Measurements from ENCODE around the gene RPS21. TPM values are rescaled to one million over a fixed set of nuclear protein-coding genes. Genes with fewer than 3 reads are reported as not detected.
A peak's percentile ranks its signal among the peaks of the same experiment; 100 is the strongest.

Gene RPS21
- total and polyA plus RNA-seq, 2 of the 13 experiments (the other 11 are each of a cell fraction or from before 2014, with no cell fraction given), result 2,647 to 11,063 TPM

DNA sequence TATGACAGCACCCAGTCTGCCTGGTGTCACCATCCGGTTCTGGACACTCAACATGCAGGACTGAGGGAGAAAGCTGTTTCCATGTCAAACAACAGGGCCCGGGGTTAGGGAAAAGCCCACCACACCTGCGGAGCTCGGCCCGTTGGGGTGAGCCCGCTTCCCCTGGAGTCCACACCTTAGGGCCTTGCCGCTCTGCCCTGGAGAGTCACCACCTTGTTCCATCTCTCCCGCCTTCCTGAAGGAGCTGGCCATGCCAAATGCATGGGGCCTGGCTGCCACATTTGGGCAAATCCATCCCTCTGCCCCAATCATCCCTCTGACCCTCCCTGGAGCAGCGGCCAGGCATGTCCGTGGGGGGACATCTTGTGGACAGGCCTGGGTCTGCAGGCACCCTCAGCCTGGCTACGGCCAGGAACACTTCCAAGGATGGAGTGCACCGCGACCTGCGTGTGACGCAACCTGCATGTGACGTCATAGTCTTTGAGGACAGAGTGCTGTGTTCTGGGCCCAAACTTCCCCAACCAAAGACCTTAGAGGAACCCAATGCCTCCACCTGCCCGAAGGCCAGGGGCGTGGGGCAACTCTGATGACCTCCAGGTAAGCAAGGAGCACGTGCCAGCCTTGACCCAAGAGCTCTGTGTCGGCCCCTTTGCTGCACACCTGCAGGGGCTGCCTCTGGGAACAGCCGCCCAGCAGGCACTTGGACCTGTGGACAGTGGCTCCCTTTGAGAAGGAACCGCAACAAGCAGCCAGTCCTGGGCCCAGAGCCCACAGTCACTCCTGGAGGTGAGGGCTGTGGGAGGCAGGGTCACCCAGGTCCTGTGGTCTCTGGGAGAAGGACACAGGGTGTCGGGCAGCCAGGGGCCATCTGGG lies 18.4 kb downstream of the RPS21 start (continued):
- TF ChIP-seq, protein P1, sequence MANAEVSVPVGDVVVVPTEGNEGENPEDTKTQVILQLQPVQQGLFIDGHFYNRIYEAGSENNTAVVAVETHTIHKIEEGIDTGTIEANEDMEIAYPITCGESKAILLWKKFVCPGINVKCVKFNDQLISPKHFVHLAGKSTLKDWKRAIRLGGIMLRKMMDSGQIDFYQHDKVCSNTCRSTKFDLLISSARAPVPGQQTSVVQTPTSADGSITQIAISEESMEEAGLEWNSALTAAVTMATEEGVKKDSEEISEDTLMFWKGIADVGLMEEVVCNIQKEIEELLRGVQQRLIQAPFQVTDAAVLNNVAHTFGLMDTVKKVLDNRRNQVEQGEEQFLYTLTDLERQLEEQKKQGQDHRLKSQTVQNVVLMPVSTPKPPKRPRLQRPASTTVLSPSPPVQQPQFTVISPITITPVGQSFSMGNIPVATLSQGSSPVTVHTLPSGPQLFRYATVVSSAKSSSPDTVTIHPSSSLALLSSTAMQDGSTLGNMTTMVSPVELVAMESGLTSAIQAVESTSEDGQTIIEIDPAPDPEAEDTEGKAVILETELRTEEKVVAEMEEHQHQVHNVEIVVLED (CRISPR knock-in tag; IDR thresholded peaks at IDR 0.05; ENCODE audit: borderline replicate concordance), result peak; percentile 53; the same call in 1 of the 2 replicates
- TF ChIP-seq ZNF747 (CRISPR knock-in tag; IDR thresholded peaks at IDR 0.05; ENCODE audit: borderline replicate concordance) (no peak), NCOA2 (CRISPR knock-in tag; IDR thresholded peaks at IDR 0.05) (0 out of 2 replicates have a peak, but pooled peaks have one; percentile 21), KDM4B (CRISPR knock-in tag; IDR thresholded peaks at IDR 0.05) (no peak; the same call in 1 of the 2 replicates), NFKB2 (CRISPR knock-in tag; IDR thresholded peaks at IDR 0.05; ENCODE audit: borderline replicate concordance) (0 out of 2 replicates have a peak, but pooled peaks have one; percentile 16), ZMYM2 (CRISPR knock-in tag; IDR thresholded peaks at IDR 0.05) (no peak; the same call in 1 of the 2 replicates), BRD4 (CRISPR knock-in tag; IDR thresholded peaks at IDR 0.05) (no peak; the same call in 1 of the 2 replicates), KLF12 (CRISPR knock-in tag; IDR thresholded peaks at IDR 0.05; ENCODE audit: borderline replicate concordance) (peak; percentile 57; the same call in 1 of the 2 replicates), HNRNPLL (IDR thresholded peaks at IDR 0.05; ENCODE audit: low read depth, low read length, poor library complexity, severe bottlenecking) (peak; percentile 42), ZNF816 (CRISPR knock-in tag; IDR thresholded peaks at IDR 0.05; ENCODE audit: borderline replicate concordance) (no peak), ZNF232 (CRISPR knock-in tag; IDR thresholded peaks at IDR 0.05; ENCODE audit: borderline replicate concordance) (no peak), ZNF674 (CRISPR knock-in tag; IDR thresholded peaks at IDR 0.05; ENCODE audit: low read depth) (no peak; the same call in 1 of the 2 replicates), ZNF317 (CRISPR knock-in tag; IDR thresholded peaks at IDR 0.05) (no peak)
- TF ChIP-seq, protein P2, sequence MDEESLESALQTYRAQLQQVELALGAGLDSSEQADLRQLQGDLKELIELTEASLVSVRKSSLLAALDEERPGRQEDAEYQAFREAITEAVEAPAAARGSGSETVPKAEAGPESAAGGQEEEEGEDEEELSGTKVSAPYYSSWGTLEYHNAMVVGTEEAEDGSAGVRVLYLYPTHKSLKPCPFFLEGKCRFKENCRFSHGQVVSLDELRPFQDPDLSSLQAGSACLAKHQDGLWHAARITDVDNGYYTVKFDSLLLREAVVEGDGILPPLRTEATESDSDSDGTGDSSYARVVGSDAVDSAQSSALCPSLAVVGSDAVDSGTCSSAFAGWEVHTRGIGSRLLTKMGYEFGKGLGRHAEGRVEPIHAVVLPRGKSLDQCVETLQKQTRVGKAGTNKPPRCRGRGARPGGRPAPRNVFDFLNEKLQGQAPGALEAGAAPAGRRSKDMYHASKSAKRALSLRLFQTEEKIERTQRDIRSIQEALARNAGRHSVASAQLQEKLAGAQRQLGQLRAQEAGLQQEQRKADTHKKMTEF (CRISPR knock-in tag; IDR thresholded peaks at IDR 0.05), result 0 out of 2 replicates have a peak, but pooled peaks have one; percentile 49
- TF ChIP-seq, protein P3, sequence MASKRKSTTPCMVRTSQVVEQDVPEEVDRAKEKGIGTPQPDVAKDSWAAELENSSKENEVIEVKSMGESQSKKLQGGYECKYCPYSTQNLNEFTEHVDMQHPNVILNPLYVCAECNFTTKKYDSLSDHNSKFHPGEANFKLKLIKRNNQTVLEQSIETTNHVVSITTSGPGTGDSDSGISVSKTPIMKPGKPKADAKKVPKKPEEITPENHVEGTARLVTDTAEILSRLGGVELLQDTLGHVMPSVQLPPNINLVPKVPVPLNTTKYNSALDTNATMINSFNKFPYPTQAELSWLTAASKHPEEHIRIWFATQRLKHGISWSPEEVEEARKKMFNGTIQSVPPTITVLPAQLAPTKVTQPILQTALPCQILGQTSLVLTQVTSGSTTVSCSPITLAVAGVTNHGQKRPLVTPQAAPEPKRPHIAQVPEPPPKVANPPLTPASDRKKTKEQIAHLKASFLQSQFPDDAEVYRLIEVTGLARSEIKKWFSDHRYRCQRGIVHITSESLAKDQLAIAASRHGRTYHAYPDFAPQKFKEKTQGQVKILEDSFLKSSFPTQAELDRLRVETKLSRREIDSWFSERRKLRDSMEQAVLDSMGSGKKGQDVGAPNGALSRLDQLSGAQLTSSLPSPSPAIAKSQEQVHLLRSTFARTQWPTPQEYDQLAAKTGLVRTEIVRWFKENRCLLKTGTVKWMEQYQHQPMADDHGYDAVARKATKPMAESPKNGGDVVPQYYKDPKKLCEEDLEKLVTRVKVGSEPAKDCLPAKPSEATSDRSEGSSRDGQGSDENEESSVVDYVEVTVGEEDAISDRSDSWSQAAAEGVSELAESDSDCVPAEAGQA (IDR thresholded peaks at IDR 0.05; ENCODE audit: low read depth), result peak; percentile 86
- TF ChIP-seq, protein P3 (CRISPR knock-in tag; IDR thresholded peaks at IDR 0.05; ENCODE audit: borderline replicate concordance), result no peak
- TF ChIP-seq, protein P4, sequence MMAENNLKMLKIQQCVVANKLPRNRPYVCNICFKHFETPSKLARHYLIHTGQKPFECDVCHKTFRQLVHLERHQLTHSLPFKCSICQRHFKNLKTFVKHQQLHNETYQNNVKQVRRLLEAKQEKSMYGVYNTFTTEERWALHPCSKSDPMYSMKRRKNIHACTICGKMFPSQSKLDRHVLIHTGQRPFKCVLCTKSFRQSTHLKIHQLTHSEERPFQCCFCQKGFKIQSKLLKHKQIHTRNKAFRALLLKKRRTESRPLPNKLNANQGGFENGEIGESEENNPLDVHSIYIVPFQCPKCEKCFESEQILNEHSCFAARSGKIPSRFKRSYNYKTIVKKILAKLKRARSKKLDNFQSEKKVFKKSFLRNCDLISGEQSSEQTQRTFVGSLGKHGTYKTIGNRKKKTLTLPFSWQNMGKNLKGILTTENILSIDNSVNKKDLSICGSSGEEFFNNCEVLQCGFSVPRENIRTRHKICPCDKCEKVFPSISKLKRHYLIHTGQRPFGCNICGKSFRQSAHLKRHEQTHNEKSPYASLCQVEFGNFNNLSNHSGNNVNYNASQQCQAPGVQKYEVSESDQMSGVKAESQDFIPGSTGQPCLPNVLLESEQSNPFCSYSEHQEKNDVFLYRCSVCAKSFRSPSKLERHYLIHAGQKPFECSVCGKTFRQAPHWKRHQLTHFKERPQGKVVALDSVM (CRISPR knock-in tag; IDR thresholded peaks at IDR 0.05), result no peak

Data from HepG2 (cell line).